ENCODE results near the gene IGFL3.

IGFL3 gene

DNA sequence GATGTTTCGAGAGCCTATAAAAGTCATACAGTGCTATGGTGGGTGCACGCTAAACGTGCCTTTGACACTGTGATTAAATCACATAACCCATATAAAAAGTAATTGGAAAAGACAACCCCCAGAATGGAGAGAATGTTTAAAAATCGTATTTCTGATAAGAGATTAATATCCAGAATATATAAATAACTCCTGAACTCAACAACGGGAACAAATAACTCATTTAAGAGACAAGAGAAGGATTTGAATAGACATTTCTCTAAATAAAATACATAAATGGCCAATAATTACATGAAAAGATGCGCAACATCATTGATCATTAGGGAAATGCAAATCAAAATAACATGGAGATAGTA is 46.7 kb downstream of the IGFL3 start:
- no peak overlapping the region for H3K4me3 ChIP-seq (ENCODE audit: low read depth, low read length)

DNA sequence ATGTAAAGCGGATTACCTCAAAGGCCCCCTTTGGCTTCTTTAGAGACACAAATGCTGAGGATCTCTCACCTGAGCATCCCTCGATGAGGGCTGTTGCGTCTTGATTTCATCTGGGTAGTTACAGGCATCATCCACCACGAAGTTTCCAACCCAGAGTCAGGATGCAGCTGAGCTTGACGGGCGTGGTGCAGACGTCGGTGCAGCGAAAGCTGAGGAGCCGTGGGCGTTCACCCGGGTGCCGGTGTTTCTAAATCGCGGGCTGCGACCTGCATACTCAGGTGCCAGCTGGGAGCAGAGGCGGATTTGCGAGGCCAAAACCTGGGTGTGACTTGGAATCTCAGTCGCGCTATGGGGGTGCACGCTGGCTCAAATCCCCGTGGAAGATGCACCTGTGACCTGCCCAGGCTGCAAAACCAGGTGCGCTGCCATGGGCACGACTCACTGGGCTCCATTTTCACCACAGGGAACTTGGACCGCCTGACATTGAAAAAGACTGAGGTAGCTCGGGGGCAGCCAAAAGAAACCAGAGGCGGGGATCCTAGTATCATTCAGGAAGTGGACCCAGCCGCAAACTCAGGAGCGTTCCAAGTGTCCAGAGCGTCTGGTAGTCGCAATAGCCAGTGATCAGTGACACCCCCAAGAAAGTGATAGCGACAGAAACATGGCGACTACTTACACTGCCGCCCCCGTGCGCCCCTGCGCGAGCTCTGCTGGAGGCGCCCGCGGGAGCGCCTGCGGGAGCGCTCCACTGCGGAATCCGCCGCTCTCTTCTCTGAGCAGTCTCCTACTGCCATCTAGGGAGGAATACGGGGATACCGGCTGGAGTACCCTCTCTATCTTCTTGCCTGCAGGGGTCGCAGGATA is 47.3 kb downstream of the IGFL3 start:
- peak overlapping the region; percentile 63 for H3K4me3 ChIP-seq (ENCODE audit: low read depth, low read length)

DNA sequence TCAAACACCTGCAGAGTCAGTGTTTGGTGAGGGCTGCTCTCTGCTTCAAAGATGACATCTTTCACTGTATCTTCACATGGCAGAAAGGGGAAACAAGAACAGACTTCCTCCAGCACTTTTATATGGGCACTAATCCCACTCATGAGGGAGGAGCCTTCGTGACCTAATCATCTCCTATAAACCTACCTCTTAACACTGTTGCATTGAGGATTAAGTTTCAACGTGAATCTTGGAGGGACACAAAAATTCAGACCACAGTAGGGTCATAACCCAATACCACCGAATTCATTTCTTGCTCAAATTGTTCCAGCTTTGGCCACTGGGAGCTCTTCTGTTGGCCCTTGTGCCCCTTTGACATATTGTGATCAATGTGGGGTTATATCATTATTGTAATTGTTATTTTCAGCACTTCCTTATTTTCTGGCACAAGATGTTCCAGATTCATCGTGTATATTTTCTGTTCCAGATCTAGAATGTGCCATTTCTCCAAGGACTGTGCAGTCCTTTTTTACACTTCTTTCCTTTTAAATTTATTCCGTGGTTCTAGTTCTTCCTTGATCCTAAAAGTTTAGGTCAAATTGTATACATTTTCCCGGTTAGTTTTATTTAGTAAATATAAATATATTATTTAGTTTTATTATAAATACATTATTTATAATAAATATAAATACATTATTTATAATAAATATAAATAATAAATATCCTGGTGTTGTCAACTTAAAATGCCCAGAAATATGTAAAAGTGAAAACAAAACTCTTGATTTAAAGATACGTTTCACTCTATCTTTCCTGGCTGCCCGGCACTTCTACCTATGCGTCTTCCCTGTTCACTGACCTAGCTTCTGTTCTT is 48.2 kb downstream of the IGFL3 start:
- peak overlapping the region; percentile 63 for H3K4me3 ChIP-seq (ENCODE audit: low read depth, low read length)

DNA sequence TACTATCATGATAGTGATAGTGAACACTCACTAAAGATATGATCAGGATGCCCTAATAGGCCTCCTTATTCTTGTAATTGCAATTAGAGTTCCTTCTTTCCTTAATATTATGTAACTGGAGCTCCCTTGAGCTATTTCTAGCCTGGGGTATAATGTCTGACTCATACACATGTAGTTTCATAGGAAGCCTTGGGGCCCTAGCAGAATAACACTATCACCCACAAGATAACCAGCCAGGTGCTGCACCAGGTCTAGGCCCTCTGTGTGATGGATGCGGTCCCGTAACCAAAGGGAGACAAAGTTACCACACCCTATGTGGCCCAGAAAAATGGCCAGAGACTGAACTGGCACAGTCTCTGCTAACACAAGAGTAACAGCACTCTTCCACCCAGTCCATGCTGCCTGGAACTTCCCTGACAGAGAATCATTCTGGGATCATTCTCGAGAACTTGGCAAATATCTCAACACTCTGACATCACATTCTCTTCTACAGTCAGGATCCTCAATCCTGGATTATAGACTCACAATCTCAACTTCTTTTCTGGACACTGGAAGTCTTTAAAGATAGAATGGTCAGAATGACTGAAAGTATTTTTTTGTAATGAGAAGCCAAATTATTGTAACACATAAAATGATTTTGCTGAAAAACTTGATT is 51.1 kb downstream of the IGFL3 start:
- no peak overlapping the region for H3K4me3 ChIP-seq (ENCODE audit: low read depth, low read length)
